ENCODE measurements around the gene THAP2. TPM values are rescaled to one million over a fixed set of nuclear protein-coding genes. Genes with fewer than 3 reads are reported as not detected.

The THAP2 gene
- total RNA-seq, 4 donors from 2014 or later: 2.8 to 3.5 (median 3.3) TPM; not detected in 1

DNA sequence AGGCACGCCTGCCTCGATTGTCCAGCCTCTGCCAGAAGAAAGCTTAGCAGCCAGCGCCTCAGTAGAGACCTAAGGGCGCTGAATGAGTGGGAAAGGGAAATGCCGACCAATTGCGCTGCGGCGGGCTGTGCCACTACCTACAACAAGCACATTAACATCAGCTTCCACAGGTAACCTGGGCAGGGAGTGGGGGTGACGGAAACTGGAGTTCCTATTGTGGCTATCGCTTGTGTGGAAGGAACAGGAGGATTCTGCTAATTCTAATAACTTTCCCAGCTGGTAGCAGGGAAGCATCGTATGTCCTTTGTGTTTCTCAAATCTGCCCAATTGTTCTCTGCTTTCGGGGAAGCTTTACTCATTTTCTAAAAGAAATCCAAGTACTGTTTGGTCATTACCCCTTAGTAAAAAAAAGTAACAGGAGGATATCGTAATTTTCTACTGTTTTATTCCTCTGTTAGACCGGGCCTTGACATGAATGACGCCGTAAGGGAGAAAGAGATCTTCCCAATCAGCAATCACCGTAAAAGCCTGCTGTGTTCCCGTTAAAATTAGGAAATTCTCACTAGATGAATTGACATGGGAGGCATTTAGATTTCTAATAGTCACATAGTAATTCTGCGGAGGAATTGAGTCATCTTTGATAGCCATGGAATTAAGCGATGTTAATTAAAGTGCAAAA lies 449 bp downstream of the THAP2 start:
- peaks cover 14 to 36% (median 23%) of the 10 kb centered on the region in 4 donors for H3K4me1 ChIP-seq
- intact Hi-C loops (cut with DNase I; ENCODE audit: low total_unique reads): loop anchor here (10.0 kb wide), 1 partner anchor 80 kb away; no protein-coding TSS in a partner anchor
- WGBS, 2 donors (ENCODE audit: low coverage in 1 of 2): 0 to 2% methylated on average over 8 to 20 of the region's 20 CpGs
- H3K27me3 ChIP-seq: no peaks in the 10 kb centered on the region
- H3K9me3 ChIP-seq: no peaks in the 10 kb centered on the region
- no peak for TF ChIP-seq CTCF (IDR thresholded peaks at IDR 0.05)
- no peak for TF ChIP-seq POLR2AphosphoS5 (IDR thresholded peaks at IDR 0.05)
- no peak for TF ChIP-seq EP300 (IDR thresholded peaks at IDR 0.05; ENCODE audit: low read depth)
- TF ChIP-seq POLR2A (IDR thresholded peaks at IDR 0.05): no peak
- in situ Hi-C loops (cut with MboI; ENCODE audit: low pct_ligation_motif_present in 1 of 4, low pct_unique_long_range_greater_than_20kb in 1 of 4, low sequenced_read_pairs in 3 of 4): no loop called here
- peak overlapping the region; percentile 53 to 85 (median 76) for H3K4me3 ChIP-seq
- peaks cover 0 to 9% (median 2%) of the 10 kb centered on the region in 4 donors for H3K36me3 ChIP-seq
- H3K27ac ChIP-seq: peak overlapping the region; percentile 97 to 99 (median 98)
- DNase-seq: no peak

DNA sequence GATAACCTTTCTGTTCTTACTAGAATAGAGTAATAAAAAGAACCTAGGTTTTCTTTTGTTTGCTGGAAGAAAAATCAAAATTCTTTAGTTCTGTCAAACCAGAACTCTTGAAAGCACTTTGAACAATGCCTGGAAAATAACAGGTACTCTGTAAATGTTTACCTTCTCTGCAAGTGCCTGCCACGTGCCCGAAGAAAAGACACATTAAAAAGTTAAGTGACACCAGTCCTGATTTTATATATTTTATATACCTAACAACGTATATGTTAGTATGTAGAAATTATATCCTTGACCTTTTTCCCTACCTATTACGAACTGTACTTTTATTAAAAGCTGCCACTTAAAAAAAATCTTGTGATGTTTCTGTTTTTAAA lies 976 bp downstream of the THAP2 start:
- 7 to 14% methylated on average over 4 of the region's 4 CpGs for WGBS, 2 donors (ENCODE audit: low coverage in 1 of 2)
- DNase-seq: no peak
- intact Hi-C loops (cut with DNase I; ENCODE audit: low total_unique reads) (loop anchor here (10.0 kb wide), 1 partner anchor 80 kb away; no protein-coding TSS in a partner anchor), in situ Hi-C loops (cut with MboI; ENCODE audit: low pct_ligation_motif_present in 1 of 4, low pct_unique_long_range_greater_than_20kb in 1 of 4, low sequenced_read_pairs in 3 of 4) (no loop called here)
- peak overlapping the region in 3 of 4 donors; percentile 76 to 85 (median 77) for H3K4me3 ChIP-seq
- no peaks in the 10 kb centered on the region for H3K9me3 ChIP-seq
- H3K27me3 ChIP-seq: no peaks in the 10 kb centered on the region
- TF ChIP-seq POLR2AphosphoS5 (IDR thresholded peaks at IDR 0.05): no peak
- no peak for TF ChIP-seq CTCF (IDR thresholded peaks at IDR 0.05)
- no peak for TF ChIP-seq EP300 (IDR thresholded peaks at IDR 0.05; ENCODE audit: low read depth)
- TF ChIP-seq POLR2A (IDR thresholded peaks at IDR 0.05): no peak
- H3K27ac ChIP-seq: peak overlapping the region; percentile 97 to 99 (median 98)
- H3K36me3 ChIP-seq: peaks cover 0 to 4% (median 0%) of the 10 kb centered on the region in 4 donors
- peaks cover 14 to 34% (median 23%) of the 10 kb centered on the region in 4 donors for H3K4me1 ChIP-seq

GRCh38 chr12:71666259-71666658 lies 2.2 kb downstream of the THAP2 start:
- no peaks in the 10 kb centered on the region for H3K9me3 ChIP-seq
- in situ Hi-C loops (cut with MboI; ENCODE audit: low pct_ligation_motif_present in 1 of 4, low pct_unique_long_range_greater_than_20kb in 1 of 4, low sequenced_read_pairs in 3 of 4) (no loop called here), intact Hi-C loops (cut with DNase I; ENCODE audit: low total_unique reads) (loop anchor here (10.0 kb wide), 1 partner anchor 79 kb away; no protein-coding TSS in a partner anchor)
- H3K4me3 ChIP-seq: no peak overlapping the region
- 92% methylated on average over 5 of the region's 5 CpGs; no CpG with 5 or more reads in 1 of the 2 donors for WGBS, 2 donors (ENCODE audit: low coverage in 1 of 2)
- peaks cover 14 to 22% (median 17%) of the 10 kb centered on the region in 4 donors for H3K4me1 ChIP-seq
- DNase-seq: no peak
- H3K27ac ChIP-seq: no peak overlapping the region
- H3K36me3 ChIP-seq: no peaks in the 10 kb centered on the region
- no peak for TF ChIP-seq CTCF (IDR thresholded peaks at IDR 0.05)
- TF ChIP-seq POLR2AphosphoS5 (IDR thresholded peaks at IDR 0.05): no peak
- TF ChIP-seq POLR2A (IDR thresholded peaks at IDR 0.05): no peak
- no peak for TF ChIP-seq EP300 (IDR thresholded peaks at IDR 0.05; ENCODE audit: low read depth)
- no peaks in the 10 kb centered on the region for H3K27me3 ChIP-seq

- Histone ChIP-seq H3K9me3 (no peaks in the 10 kb centered on the region), H3K4me1 (peaks cover 0 to 7% (median 0%) of the 10 kb centered on the region in 4 donors), H3K4me3 (no peak overlapping the region), H3K27ac (no peak overlapping the region), H3K27me3 (no peaks in the 10 kb centered on the region), H3K36me3 (no peaks in the 10 kb centered on the region)
- no peak for DNase-seq
- TF ChIP-seq POLR2A (IDR thresholded peaks at IDR 0.05) (no peak), POLR2AphosphoS5 (IDR thresholded peaks at IDR 0.05) (no peak), CTCF (IDR thresholded peaks at IDR 0.05) (no peak), EP300 (IDR thresholded peaks at IDR 0.05; ENCODE audit: low read depth) (no peak)
- in situ Hi-C loops (cut with MboI; ENCODE audit: low pct_ligation_motif_present in 1 of 4, low pct_unique_long_range_greater_than_20kb in 1 of 4, low sequenced_read_pairs in 3 of 4): loop anchor here in 1 of 4 donors (10.0 kb wide), 1 partner anchor 73 kb away; no protein-coding TSS in a partner anchor
- intact Hi-C loops (cut with DNase I; ENCODE audit: low total_unique reads): no loop called here
Observed at GRCh38 chr12:71671311-71671710, 7.2 kb downstream of the THAP2 start.

All from transverse colon (tissue), 4 donors.